Measurements from ENCODE around the gene TSC22D1.
"Not testable (repeated sequence)": the region's sequence is repeated elsewhere in the genome, so short reads cannot be mapped to it uniquely, and the experiment has no call there.

Gene TSC22D1

GRCh38 chr13:44498969-44499368, 77.2 kb downstream of the TSC22D1 start:
- DNase-seq = no peak

- no peak for DNase-seq
Observed at GRCh38 chr13:44498502-44498901, 77.6 kb downstream of the TSC22D1 start.

- no peak for DNase-seq
Observed at GRCh38 chr13:44497801-44498200, 78.3 kb downstream of the TSC22D1 start.

- DNase-seq = no peak
Observed at GRCh38 chr13:44493213-44493812, 82.8 kb downstream of the TSC22D1 start.

- no peak for DNase-seq
Observed at GRCh38 chr13:44489751-44490150, 86.4 kb downstream of the TSC22D1 start.

GRCh38 chr13:44487989-44488388, 88.1 kb downstream of the TSC22D1 start:
- no peak for DNase-seq

- DNase-seq = no peak
Observed at GRCh38 chr13:44484562-44485138, 91.5 kb downstream of the TSC22D1 start.

- no peak for DNase-seq
Observed at GRCh38 chr13:44474122-44474910, 101.8 kb downstream of the TSC22D1 start.

- DNase-seq = no peak
Observed at GRCh38 chr13:44471686-44472085, 104.4 kb downstream of the TSC22D1 start.

GRCh38 chr13:44470638-44471562, 105.2 kb downstream of the TSC22D1 start:
- DNase-seq = no peak

- DNase-seq = no peak
Observed at GRCh38 chr13:44468874-44469273, 107.3 kb downstream of the TSC22D1 start.

GRCh38 chr13:44465318-44465717, 110.8 kb downstream of the TSC22D1 start:
- no peak for DNase-seq

GRCh38 chr13:44464471-44464870, 111.7 kb downstream of the TSC22D1 start:
- no peak for DNase-seq

GRCh38 chr13:44463759-44464158, 112.4 kb downstream of the TSC22D1 start:
- DNase-seq = no peak

- DNase-seq = no peak
Observed at GRCh38 chr13:44459674-44460073, 116.5 kb downstream of the TSC22D1 start.

- no peak for DNase-seq
Observed at GRCh38 chr13:44458313-44458975, 117.7 kb downstream of the TSC22D1 start.

GRCh38 chr13:44456212-44456611, 119.9 kb downstream of the TSC22D1 start:
- not testable (repeated sequence) for DNase-seq

- no peak for DNase-seq
Observed at GRCh38 chr13:44455769-44456168, 120.4 kb downstream of the TSC22D1 start.

GRCh38 chr13:44453881-44454280, 122.2 kb downstream of the TSC22D1 start:
- no peak for DNase-seq

- DNase-seq = no peak
Observed at GRCh38 chr13:44453069-44453468, 123.1 kb downstream of the TSC22D1 start.

GRCh38 chr13:44452418-44452817, 123.7 kb downstream of the TSC22D1 start:
- DNase-seq = no peak

- no peak for DNase-seq
Observed at GRCh38 chr13:44451651-44452050, 124.5 kb downstream of the TSC22D1 start.

- DNase-seq = no peak
Observed at GRCh38 chr13:44451126-44451525, 125.0 kb downstream of the TSC22D1 start.
